Neural progenitor cell (in vitro differentiated cells): ENCODE measurements around the gene GP1BB.

Experiments used
- EZH2phosphoT487 ChIP-seq: fragments of 200-600 bp; sonication (generic); IDR thresholded peaks from 2 replicates; pipeline ENCODE4 v1.6.1; 2017; ENCODE audit warnings: antibody characterized with exemption
- TF ChIP-seq, protein P1 (sequence below): fragments of 200-600 bp; sonication (generic); IDR thresholded peaks from 2 replicates; pipeline ENCODE4 v1.5.1; 2017; ENCODE audit warnings: antibody characterized with exemption, mild to moderate bottlenecking

DNA sequence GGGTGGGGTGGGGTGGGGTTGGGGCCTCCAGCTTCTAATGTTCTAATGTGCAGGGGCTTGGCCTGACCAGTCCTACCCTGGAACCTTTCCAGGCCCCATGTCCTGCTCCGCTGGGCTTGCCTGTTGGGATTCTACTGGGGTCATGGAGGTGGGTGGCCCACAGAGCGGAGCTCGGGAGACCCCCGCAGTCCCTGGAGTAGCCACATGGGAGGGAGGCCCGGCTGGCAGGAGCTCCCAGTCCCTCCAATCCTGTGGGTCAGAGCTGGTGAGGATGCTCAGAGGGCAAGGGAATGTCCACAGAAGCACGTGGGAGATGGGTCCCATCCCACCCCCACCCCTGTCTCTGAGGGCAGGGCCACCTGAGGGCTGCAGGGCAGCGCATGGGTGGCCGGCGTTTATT, 6.2 kb upstream of the GP1BB start:
- TF ChIP-seq EZH2phosphoT487: no peak
- TF ChIP-seq, protein P1, sequence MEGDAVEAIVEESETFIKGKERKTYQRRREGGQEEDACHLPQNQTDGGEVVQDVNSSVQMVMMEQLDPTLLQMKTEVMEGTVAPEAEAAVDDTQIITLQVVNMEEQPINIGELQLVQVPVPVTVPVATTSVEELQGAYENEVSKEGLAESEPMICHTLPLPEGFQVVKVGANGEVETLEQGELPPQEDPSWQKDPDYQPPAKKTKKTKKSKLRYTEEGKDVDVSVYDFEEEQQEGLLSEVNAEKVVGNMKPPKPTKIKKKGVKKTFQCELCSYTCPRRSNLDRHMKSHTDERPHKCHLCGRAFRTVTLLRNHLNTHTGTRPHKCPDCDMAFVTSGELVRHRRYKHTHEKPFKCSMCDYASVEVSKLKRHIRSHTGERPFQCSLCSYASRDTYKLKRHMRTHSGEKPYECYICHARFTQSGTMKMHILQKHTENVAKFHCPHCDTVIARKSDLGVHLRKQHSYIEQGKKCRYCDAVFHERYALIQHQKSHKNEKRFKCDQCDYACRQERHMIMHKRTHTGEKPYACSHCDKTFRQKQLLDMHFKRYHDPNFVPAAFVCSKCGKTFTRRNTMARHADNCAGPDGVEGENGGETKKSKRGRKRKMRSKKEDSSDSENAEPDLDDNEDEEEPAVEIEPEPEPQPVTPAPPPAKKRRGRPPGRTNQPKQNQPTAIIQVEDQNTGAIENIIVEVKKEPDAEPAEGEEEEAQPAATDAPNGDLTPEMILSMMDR: no peak
